ENCODE measurements around the gene ARHGEF3.
"Not testable (repeated sequence)": the region's sequence is repeated elsewhere in the genome, so short reads cannot be mapped to it uniquely, and the experiment has no call there.

Gene ARHGEF3

DNA sequence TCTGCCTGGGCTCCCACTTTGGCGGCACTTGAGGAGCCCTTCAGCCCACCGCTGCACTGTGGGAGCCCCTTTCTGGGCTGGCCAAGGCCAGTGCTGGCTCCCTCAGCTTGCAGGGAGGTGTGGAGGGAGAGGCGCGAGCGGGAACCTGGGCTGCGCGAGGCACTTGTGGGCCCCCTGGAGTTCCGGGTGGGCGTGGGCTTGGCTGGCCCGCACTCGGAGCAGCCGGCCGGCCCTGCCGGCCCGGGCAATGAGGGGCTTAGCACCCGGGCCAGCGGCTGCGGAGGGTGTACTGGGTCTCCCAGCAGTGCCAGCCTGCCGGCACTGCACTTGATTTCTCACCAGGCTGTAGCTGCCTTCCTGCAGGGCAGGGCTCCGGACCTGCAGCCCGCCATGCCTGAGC, 82.9 kb downstream of the ARHGEF3 start:
- not testable (repeated sequence) for DNase-seq

DNA sequence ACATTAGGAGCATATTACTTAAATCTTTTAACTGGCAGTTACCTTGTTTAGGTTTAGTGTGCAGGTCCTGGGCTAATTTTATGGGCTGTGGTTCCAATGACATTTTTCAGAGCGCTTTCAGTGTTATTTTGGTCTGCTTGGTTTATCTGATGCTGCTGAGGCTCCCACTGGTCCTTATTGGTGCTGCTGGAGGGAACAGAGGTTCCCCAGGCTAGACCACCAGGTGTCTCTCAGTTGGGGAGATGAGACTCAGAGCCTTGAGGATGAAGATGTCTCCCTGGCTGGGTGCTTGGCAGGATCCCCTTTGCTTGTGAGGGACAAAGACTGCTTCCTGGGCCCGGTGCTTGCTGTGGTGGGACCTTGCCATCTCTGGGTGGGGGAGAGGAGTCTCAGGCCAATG, 90.4 kb downstream of the ARHGEF3 start:
- DNase-seq, result no peak

DNA sequence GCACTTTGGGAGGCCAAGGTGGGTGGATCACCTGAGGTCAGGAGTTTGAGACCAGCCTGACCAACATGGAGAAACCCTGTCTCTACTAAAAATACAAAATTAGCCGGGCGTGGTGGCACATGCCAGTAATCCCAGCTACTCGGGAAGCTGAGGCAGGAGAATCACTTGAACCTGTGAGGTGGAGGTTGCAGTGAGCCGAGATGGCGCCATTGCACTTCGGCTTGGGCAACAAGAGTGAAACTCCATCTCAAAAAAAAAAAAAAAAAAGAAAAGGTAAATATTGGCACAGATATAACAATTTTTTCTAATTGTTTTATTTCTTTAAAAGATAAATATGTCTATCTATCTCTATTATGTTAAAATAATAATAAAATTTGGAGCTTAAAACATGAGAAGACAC, 94.3 kb downstream of the ARHGEF3 start:
- not testable (repeated sequence) for DNase-seq

DNA sequence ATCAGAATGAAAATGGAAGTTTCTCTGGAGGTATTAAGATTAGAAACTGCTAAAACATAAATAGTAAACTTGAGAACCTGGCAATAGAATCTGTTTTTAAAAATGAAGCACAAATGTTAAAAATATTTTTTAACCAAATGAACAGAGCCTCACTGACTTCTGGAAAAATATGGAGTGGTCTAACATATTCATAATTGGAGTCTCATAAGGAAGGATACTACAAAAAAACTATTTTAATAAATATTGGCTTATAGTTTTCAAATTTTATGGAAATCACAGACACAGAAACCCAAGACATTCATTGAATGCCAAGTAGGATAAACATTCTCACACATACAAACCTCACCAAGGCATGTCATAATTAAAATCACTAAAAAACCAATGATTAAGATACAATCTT, 95.1 kb downstream of the ARHGEF3 start:
- DNase-seq, result no peak

GRCh38 chr3:56704706-56705105, 97.0 kb downstream of the ARHGEF3 start:
- no peak for DNase-seq

- peak; percentile 45 to 87 for DNase-seq
These were observed 99.0 kb downstream of the ARHGEF3 start for GRCh38 chr3:56702490-56703315.

DNA sequence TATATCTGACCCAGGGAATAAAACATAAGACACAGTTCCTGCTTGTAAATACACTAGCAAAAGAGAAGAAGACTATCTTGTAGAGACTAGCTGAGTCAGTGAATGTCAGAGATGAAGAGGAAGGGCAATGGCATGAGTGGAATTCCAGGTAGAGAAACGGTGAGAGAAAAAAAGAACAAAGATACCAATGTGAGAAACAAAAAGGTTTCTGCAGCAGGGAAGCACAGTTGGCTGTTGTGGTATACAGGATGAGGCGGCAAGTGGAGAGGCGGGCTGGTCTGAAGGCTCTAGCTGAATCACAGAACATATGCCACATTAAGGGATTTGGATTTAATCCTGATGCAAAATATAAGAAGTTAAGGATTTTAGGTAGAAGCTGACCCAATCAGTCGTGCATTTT, 101.6 kb downstream of the ARHGEF3 start:
- DNase-seq, result no peak

DNA sequence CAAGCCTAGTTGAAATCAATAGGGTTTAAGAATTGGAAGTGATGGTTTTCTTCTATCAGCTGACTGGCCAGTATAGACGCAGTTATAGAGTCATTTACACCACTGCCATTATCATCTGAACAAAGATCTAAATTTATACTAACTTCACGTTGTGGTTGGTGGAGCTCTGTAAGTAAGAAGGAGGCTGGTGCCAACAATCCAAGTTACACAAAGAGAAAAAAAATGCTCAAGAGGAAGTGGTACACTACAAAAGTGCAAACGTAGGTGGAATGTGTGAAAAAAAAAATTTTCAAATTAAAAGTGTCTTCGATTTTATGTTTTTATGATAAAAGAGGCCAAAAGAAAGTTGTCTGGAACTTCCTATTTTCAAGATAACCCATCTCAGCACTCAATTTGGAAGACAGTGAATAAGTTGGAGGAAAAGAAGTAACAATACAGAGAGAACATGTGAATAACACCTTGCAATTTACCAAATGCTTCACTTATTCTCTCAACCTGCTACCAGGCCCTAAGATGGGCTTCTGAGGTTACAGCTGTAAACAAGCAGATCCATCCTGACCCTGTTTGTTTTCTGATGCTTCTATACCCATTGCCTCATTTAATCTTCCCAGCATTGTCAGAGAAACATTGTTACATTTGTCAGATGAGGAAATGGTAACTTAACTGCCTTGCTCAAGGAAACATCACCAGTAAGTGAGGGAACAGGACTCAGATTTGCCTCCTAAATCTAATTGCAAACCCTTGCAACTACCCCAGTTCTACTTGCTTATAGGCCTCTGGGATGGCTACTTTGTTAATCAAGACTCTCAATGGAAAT, 106.7 kb downstream of the ARHGEF3 start:
- no peak for DNase-seq

GRCh38 chr3:56693750-56694149, 108.0 kb downstream of the ARHGEF3 start:
- DNase-seq, result peak; percentile 89 to 94

DNA sequence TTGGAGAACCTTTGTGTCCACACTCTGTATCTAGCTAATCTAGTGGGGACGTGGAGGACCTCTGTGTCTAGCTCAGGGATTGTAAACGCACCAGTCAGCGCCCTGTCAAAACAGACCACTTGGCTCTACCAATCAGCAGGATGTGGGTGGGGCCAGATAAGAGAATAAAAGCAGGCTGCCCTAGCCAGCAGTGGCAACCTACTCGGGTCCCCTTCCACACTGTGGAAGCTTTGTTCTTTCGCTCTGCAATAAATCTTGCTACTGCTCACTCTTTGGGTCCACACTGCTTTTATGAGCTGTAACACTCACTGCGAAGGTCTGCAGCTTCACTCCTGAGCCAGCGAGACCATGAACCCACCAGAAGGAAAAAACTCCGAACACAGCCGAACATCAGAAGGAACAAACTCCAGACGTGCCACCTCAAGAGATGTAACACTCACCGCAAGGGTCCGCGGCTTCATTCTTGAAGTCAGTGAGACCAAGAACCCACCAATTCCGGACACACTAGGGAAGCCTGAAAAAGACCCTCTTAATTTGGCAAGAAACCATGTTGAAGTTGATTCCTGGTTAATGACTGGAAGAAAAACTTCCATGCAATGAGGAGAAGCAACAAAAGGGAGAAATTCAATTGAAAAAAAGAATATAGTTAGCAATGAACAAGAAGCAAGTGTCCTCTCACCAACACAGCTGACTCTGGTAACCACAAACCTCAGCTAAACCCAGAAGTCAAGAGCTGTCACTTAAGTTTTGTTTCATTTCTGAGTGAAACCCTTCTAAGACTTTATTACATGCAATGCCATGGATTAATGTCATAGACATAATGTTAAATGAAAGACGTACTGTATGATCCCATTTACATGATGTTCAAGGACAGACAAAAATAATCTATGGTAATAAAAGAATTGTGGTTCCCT, 109.0 kb downstream of the ARHGEF3 start:
- DNase-seq, result peak in 1 of 2 donors; percentile 23

DNA sequence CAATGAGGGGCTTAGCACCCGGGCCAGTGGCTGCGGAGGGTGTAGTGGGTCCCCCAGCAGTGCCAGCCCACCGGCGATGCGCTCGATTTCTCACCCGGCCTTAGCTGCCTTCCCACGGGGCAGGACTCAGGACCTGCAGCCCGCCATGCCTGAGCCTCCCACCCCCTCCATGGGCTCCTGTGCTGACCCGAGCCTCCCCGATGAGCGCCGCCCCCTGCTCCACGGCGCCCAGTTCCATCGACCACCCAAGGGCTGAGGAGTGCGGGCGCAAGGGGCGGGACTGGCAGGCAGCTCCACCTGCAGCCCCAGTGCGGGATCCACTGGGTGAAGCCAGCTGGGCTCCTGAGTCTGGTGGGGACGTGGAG, 109.8 kb downstream of the ARHGEF3 start:
- not testable (repeated sequence) for DNase-seq

- no peak for DNase-seq
These were observed 110.4 kb downstream of the ARHGEF3 start for GRCh38 chr3:56691165-56692000.

DNA sequence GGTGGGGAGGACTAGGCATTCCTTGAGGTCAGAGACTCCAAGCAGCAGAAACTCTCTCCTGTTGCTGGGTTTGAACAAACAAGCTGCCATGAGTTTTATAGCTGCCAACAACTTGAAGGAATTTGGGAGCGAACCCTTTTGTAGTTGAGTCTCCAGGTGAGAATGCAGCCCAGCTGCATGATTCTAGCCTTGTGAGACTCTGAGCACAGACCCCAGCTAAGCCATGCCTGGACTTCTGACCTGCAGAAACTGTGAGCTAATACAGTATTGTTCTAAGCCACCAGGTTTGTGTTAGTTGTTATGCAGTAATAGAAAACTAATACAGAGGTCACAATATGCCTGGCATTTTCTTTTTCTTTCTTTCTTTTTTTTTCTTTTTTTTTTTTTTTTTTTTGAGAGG, 112.4 kb downstream of the ARHGEF3 start:
- DNase-seq, result no peak

DNA sequence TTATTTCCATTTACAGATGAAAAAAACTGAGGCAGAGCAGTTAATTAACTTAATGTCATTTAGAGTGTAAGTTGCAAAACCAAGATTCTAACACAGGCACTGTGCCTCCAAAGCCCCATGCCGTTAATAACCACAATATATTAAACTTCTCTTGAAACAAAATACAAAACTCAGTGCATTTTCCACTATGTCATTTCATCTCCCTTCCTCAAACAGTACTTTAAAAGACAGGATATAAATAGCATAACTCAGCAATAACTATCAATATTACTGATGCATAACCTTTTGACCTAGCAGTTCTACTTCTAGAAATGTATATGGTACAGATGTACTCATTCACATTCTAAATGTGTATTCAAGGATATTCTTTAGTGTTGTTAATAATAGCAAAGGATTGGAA, 113.6 kb downstream of the ARHGEF3 start:
- no peak for DNase-seq

- no peak for DNase-seq
These were observed 117.7 kb downstream of the ARHGEF3 start for GRCh38 chr3:56684029-56684428.

DNA sequence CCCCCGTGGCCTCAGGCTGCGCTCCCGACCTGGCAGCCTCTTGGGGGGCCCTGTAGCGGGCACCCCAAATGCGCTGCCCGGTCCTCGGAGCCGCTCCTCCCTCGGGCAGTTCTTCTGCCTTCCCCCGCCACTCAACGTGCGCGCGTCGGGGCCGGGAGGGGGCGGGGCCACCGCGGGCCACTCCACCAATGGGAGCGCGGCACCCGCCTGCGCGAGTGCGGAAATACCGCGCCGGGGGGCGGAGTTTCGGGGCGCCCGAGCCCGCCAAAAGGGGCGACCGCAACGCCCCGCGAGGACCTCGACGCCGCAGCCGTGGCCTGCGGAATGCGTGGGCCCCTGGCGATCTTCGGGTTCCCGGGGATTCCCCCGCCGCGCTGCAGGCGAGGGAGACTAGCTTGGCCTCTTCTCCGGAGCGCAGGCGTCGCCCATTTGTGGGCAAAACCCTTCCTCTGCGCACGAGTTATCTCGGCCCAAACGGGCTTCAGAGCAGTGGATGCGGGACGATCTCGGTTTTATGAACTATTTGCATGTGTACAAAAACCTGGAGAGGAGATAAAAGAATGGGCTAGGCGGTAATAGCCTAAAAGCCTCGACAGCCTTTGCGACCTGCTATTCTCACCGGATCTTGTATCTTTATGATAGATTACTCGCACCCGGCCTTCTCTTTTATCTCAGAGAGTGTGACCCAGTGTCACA, 118.5 kb downstream of the ARHGEF3 start, which contains the start of gene TASOR:
Gene TASOR (minus strand): TSS at position 144 of the 696 bp plus-strand sequence. CDS start 259 bp downstream, outside the sequence.
- DNase-seq, result peak; percentile 77 to 87

GRCh38 chr3:56682462-56683121, 119.2 kb downstream of the ARHGEF3 start:
- peak; percentile 61 to 68 for DNase-seq

DNA sequence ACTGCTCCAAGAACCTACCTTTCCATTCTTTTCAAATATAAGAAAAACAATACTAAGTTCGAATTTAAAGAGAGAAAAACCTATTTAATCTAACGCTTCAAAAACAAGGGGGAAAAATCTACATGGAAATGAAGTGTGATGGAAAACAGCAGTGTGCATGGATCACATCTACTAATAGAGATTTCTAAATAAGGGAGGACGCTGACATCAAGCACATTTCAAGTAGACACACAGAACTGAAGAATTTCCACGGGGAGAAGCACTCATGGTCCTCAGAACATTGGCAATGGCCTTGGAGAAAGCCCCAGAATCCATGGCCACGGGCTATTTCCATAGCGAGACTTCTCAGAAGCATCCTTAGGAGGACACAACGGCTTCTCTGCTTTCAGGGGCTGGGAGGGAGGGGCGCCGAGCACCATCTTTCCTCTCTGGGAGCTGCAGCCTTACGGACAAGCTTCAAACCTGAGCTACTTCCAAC, 119.7 kb downstream of the ARHGEF3 start:
- no peak for DNase-seq

DNA sequence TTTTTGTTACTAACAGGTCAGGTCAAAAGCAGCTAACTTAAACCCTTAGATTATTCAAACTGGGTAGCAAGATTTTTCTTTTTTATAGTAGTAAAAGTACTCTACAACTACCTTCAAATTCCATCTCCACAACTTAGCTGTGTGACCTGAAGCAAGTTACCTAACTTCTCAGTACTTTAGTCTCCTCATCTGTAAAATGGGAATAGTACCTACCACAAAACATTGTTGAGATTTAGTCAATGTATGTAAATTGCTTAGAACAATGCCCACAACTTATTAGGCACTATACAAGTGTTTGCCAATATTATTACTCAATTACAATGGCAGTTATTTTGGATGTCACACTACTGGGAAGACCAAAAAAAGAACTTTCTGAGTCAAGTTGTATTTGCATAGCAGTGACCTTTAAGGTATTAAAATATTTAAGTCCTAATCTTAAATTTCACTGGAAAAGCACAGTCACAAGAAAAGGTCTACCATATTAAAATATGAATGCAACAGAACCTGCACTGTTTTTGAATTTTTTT, 121.6 kb downstream of the ARHGEF3 start:
- peak in 1 of 2 donors; percentile 22 for DNase-seq
